Effector memory CD8-positive, alpha-beta T cell (primary cell): ENCODE measurements around the gene NFIB.

Experiments
- ATAC-seq: fragments of 150-1000 bp; cut with Tn5 transposase; replicated peaks from 2 replicates; pipeline ENCODE4 v1.10.0; 2021; ENCODE audit warnings: mild to moderate bottlenecking, moderate library complexity
- DNase-seq, 3 experiments: peaks; one replicate each; pipeline ENCODE4 v3.0.0; 2021
- H3K27ac Mint-ChIP-seq, 2 donors: one replicate each; pipeline ENCODE4 v1.8.0; 2022; ENCODE audit warnings: mild to moderate bottlenecking in 2 of 2, mixed read lengths in 2 of 2, moderate library complexity in 2 of 2
- H3K27me3 Mint-ChIP-seq, 2 donors: one replicate each; pipeline ENCODE4 v1.8.0; 2022; ENCODE audit warnings: mixed read lengths in 2 of 2
- H3K36me3 Mint-ChIP-seq: one replicate; pipeline ENCODE4 v1.8.0; 2022; ENCODE audit warnings: mild to moderate bottlenecking, moderate library complexity, mixed read lengths; ENCODE audit not compliant: insufficient read depth
- H3K4me1 Mint-ChIP-seq, 2 donors: one replicate each; pipeline ENCODE4 v1.8.0; 2022; ENCODE audit warnings: low read depth in 2 of 2, mixed read lengths in 2 of 2
- H3K4me3 Mint-ChIP-seq, 2 donors: one replicate each; pipeline ENCODE4 v1.8.0; 2022; ENCODE audit warnings: mild to moderate bottlenecking in 2 of 2, mixed read lengths in 2 of 2, moderate library complexity in 2 of 2
- H3K9me3 Mint-ChIP-seq, 2 donors: one replicate each; pipeline ENCODE4 v1.8.0; 2022; ENCODE audit warnings: mixed read lengths in 2 of 2

NFIB gene

GRCh38 chr9:14146201-14146874 lies 167.6 kb downstream of the NFIB start:
- no peaks in the 10 kb centered on the region for H3K36me3 Mint-ChIP-seq
- H3K9me3 Mint-ChIP-seq: peaks cover 0 to 2% of the 10 kb centered on the region in 2 donors
- H3K27me3 Mint-ChIP-seq: no peaks in the 10 kb centered on the region
- no peak overlapping the region for H3K27ac Mint-ChIP-seq
- DNase-seq (no peak), ATAC-seq (no peak)
- H3K4me1 Mint-ChIP-seq: no peaks in the 10 kb centered on the region
- no peak overlapping the region for H3K4me3 Mint-ChIP-seq

- Mint-ChIP-seq H3K4me1 (no peaks in the 10 kb centered on the region), H3K27me3 (no peaks in the 10 kb centered on the region), H3K27ac (no peak overlapping the region), H3K36me3 (no peaks in the 10 kb centered on the region), H3K4me3 (no peak overlapping the region), H3K9me3 (peaks cover 0 to 2% of the 10 kb centered on the region in 2 donors)
- ATAC-seq (no peak), DNase-seq (no peak)
These were observed 169.7 kb downstream of the NFIB start for GRCh38 chr9:14144215-14144614.

- no peak for ATAC-seq
- no peaks in the 10 kb centered on the region for H3K27me3 Mint-ChIP-seq
- no peaks in the 10 kb centered on the region for H3K36me3 Mint-ChIP-seq
- no peak overlapping the region for H3K4me3 Mint-ChIP-seq
- no peaks in the 10 kb centered on the region for H3K4me1 Mint-ChIP-seq
- no peak for DNase-seq
- peaks cover 0 to 2% of the 10 kb centered on the region in 2 donors for H3K9me3 Mint-ChIP-seq
- H3K27ac Mint-ChIP-seq: no peak overlapping the region
These were observed 172.2 kb downstream of the NFIB start for GRCh38 chr9:14141699-14142098.

GRCh38 chr9:14140096-14140697 lies 173.7 kb downstream of the NFIB start:
- Mint-ChIP-seq H3K27ac (no peak overlapping the region), H3K4me1 (no peaks in the 10 kb centered on the region), H3K36me3 (no peaks in the 10 kb centered on the region), H3K4me3 (no peak overlapping the region), H3K9me3 (no peaks in the 10 kb centered on the region), H3K27me3 (no peaks in the 10 kb centered on the region)
- ATAC-seq: no peak
- no peak for DNase-seq

DNA sequence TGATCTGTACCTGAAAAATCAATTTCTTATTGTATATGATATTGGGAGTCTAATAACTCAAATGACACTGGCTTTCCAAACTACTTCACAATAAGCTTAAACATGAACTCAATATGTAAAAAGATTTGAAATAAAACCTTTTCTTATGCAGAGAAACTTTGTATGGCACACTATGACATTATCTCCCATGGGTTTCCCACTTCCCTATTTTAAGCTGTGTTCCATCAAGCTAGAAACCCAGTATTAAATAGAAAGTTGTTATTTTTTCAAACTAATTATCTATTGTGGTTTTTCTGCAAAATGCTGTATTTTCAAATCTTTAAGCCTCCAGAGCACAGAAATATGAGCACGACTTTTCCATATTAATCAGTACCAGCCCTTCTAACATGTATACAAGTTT lies 174.7 kb downstream of the NFIB start:
- H3K27me3 Mint-ChIP-seq: no peaks in the 10 kb centered on the region
- H3K27ac Mint-ChIP-seq: no peak overlapping the region
- no peaks in the 10 kb centered on the region for H3K4me1 Mint-ChIP-seq
- DNase-seq (no peak), ATAC-seq (no peak)
- H3K36me3 Mint-ChIP-seq: no peaks in the 10 kb centered on the region
- no peaks in the 10 kb centered on the region for H3K9me3 Mint-ChIP-seq
- no peak overlapping the region for H3K4me3 Mint-ChIP-seq

GRCh38 chr9:14136646-14137370 lies 177.1 kb downstream of the NFIB start:
- Mint-ChIP-seq H3K27me3 (no peaks in the 10 kb centered on the region), H3K4me3 (no peak overlapping the region), H3K27ac (no peak overlapping the region), H3K4me1 (no peaks in the 10 kb centered on the region), H3K36me3 (no peaks in the 10 kb centered on the region), H3K9me3 (no peaks in the 10 kb centered on the region)
- no peak for ATAC-seq
- no peak for DNase-seq

DNA sequence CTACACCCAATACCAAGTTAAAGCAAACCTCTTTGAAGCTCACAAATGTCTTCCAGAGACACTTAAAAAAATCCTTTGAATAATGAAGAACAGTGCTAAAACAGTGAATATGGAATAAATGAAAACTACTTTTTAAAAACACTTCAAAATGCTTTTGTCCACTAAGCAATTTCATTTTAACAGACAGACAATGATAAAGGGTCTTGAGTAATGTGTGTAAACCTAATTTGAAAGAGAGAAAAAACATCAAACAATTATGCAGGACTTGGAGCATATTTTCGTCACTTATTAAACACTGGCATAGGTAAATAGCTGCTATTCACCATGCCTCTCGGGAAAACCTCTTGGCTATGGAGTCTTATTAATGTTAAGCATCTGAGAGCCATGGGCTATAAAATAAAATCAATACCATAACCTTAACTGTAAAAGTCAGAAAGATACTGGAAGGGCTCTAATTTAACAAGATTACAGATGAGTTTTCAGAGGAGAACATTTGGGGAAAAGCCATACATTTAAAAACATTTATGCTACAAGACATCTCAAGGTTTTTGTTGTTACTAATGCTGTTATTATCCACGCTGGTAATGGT lies 177.8 kb downstream of the NFIB start:
- Mint-ChIP-seq H3K27me3 (no peaks in the 10 kb centered on the region), H3K27ac (no peak overlapping the region), H3K4me1 (no peaks in the 10 kb centered on the region), H3K4me3 (no peak overlapping the region), H3K9me3 (no peaks in the 10 kb centered on the region), H3K36me3 (no peaks in the 10 kb centered on the region)
- DNase-seq: no peak
- ATAC-seq: no peak

- Mint-ChIP-seq H3K4me3 (no peak overlapping the region), H3K36me3 (no peaks in the 10 kb centered on the region), H3K27ac (no peak overlapping the region), H3K9me3 (no peaks in the 10 kb centered on the region), H3K27me3 (no peaks in the 10 kb centered on the region), H3K4me1 (no peaks in the 10 kb centered on the region)
- no peak for DNase-seq
- no peak for ATAC-seq
These were observed 178.5 kb downstream of the NFIB start for GRCh38 chr9:14135421-14135820.

DNA sequence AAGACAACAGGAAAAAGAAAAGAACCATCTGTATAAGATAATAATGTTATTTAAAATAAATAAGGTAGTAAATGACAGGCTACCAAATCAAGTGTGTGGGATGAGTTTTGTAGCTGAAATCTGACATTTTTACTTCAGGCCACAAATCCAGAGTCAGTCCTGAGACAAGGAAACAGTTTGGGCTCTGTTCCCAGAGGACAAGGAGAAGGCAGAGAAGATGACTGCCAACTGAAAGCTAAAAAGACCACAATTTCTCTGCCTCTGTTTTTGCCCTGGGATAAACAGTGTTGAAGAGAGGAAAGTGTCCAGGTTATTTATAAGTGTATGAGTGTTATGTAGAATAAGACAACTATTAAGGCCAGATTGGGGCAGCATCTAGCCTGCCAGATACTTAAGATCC lies 180.5 kb downstream of the NFIB start:
- H3K9me3 Mint-ChIP-seq: no peaks in the 10 kb centered on the region
- H3K4me1 Mint-ChIP-seq: no peaks in the 10 kb centered on the region
- no peaks in the 10 kb centered on the region for H3K27me3 Mint-ChIP-seq
- no peak for DNase-seq
- no peak overlapping the region for H3K4me3 Mint-ChIP-seq
- no peaks in the 10 kb centered on the region for H3K36me3 Mint-ChIP-seq
- no peak overlapping the region for H3K27ac Mint-ChIP-seq
- ATAC-seq: no peak

- Mint-ChIP-seq H3K27me3 (no peaks in the 10 kb centered on the region), H3K36me3 (no peaks in the 10 kb centered on the region), H3K27ac (no peak overlapping the region), H3K4me3 (no peak overlapping the region), H3K4me1 (no peaks in the 10 kb centered on the region), H3K9me3 (no peaks in the 10 kb centered on the region)
- ATAC-seq (no peak), DNase-seq (no peak)
These were observed 181.2 kb downstream of the NFIB start for GRCh38 chr9:14132775-14133174.

DNA sequence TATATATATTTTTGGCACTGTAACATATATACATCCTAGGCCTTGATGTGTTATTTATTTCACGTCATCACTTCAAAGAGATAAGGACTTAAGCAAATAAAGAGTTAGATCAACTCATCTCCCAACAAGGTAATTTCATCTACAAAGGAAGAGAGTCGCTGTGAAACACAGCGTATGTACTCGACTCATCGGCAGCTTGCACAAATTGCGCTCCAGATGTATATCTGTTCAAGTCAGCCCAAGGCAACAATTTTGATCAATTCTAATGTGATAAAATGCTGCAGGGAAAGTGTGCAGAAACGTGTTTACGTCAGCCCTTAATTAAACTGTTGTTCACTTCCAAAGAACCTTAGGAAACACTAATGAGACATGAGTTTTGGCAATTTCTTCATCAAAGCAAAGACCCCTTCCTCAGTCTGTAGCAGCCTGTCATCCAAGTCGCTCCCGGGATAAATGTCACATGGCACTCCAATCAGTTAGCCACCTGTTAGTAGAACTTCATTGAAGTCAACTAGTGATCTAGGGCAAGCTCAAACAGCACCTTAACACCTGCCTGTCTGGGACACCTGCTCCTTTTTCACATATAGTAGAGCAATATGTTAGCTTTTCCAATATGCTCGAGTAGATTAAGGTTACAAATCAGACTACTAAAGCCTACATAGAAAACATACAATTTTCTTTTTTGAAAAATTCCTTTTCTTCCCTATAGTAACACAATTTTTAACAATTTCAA lies 182.4 kb downstream of the NFIB start:
- Mint-ChIP-seq H3K27ac (no peak overlapping the region), H3K27me3 (no peaks in the 10 kb centered on the region), H3K36me3 (no peaks in the 10 kb centered on the region), H3K4me1 (no peaks in the 10 kb centered on the region), H3K9me3 (peaks cover 0 to under 1% of the 10 kb centered on the region in 2 donors), H3K4me3 (no peak overlapping the region)
- ATAC-seq (no peak), DNase-seq (no peak)

- Mint-ChIP-seq H3K4me1 (no peaks in the 10 kb centered on the region), H3K27ac (no peak overlapping the region), H3K4me3 (no peak overlapping the region)
These were observed 186.3 kb downstream of the NFIB start for GRCh38 chr9:14127656-14128055.

GRCh38 chr9:14119694-14120514 lies 194.0 kb downstream of the NFIB start:
- Mint-ChIP-seq H3K9me3 (peaks cover 0 to 2% of the 10 kb centered on the region in 2 donors), H3K27me3 (no peaks in the 10 kb centered on the region), H3K4me1 (no peaks in the 10 kb centered on the region), H3K4me3 (no peak overlapping the region), H3K36me3 (no peaks in the 10 kb centered on the region), H3K27ac (no peak overlapping the region)
- DNase-seq: no peak
- no peak for ATAC-seq

More at GRCh38 chr9:14127656-14128055, 186.3 kb downstream of the NFIB start:
- ATAC-seq: no peak
- H3K36me3 Mint-ChIP-seq: no peaks in the 10 kb centered on the region
- no peak for DNase-seq
- H3K9me3 Mint-ChIP-seq: peaks cover 0 to 7% of the 10 kb centered on the region in 2 donors
- no peaks in the 10 kb centered on the region for H3K27me3 Mint-ChIP-seq
